ENCODE results near the gene ELP1. TPM values are rescaled to one million over a fixed set of nuclear protein-coding genes. Genes with fewer than 3 reads are reported as not detected.
"Not testable (repeated sequence)": the region's sequence is repeated elsewhere in the genome, so short reads cannot be mapped to it uniquely, and the experiment has no call there.

Gene ELP1
- total RNA-seq, 1 donor from 2014 or later = 32.7 TPM

DNA sequence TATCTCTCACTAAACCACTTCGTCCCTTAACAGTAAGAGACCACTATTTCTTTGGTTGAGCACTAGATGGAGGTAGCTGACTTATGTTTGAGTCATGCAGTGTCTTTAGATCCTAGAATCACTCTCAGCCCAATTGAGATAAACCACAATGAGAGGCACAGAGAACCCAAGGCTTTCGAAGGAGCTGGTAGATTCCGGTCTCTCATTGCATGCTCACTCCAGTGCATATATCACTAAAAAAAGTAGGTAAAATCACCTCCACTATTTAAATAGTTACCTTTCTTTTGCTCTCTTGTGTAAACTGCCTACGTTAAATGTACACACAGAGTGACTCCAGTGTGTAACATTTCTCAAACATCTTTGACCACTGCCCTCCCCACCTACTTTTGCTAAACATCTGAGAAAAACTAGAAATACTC lies 44.3 kb downstream of the ELP1 start:
- Mint-ChIP-seq H3K36me3 (ENCODE audit: low read depth) (peaks cover 64% of the 10 kb centered on the region), H3K27ac (no peak overlapping the region), H3K9me3 (no peaks in the 10 kb centered on the region), H3K4me1 (ENCODE audit: low read depth) (peaks cover 12% of the 10 kb centered on the region), H3K27me3 (ENCODE audit: low read depth) (no peaks in the 10 kb centered on the region), H3K4me3 (ENCODE audit: low read depth) (no peak overlapping the region)
- intact Hi-C loops (cut with micrococcal nuclease) = no loop called here
- no peak for DNase-seq (ENCODE audit: low spot score)

DNA sequence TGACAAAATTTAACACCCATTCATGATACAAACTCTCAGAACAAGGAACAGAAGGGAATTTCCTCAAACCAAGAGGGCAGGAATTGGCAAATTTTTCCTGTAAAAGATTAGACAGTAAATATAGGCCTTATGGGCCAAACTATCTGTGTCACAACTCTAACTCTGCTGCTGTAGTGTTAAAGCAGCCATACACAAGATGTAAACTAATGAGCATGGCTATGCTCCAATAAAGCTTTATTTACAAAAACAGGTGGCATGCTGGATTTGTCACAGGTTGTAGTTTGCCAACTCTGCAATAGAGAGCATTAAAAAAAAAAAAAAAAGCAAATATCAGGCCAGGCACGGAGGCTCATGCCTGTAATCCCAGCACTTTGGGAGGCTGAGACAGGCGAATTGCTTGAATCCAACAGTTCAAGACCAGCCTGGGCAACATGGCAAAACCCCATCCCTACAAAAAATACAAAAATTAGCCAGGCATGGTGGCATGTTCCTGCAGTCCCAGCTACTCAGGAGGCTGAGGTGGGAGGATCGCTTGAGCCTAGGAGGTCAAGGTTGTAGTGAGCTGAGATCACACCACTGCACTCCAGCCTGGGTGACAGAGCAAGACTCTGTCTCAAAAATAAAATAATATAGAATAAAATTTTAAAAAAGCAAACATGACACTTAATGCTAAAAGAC lies 47.2 kb downstream of the ELP1 start:
- Mint-ChIP-seq H3K4me1 (ENCODE audit: low read depth) (peaks cover 12% of the 10 kb centered on the region), H3K36me3 (ENCODE audit: low read depth) (peaks cover 57% of the 10 kb centered on the region)
- DNase-seq (ENCODE audit: low spot score); H3K27ac Mint-ChIP-seq; H3K27me3 Mint-ChIP-seq (ENCODE audit: low read depth); H3K9me3 Mint-ChIP-seq; intact Hi-C loops (cut with micrococcal nuclease); H3K4me3 Mint-ChIP-seq (ENCODE audit: low read depth): not testable (repeated sequence)

DNA sequence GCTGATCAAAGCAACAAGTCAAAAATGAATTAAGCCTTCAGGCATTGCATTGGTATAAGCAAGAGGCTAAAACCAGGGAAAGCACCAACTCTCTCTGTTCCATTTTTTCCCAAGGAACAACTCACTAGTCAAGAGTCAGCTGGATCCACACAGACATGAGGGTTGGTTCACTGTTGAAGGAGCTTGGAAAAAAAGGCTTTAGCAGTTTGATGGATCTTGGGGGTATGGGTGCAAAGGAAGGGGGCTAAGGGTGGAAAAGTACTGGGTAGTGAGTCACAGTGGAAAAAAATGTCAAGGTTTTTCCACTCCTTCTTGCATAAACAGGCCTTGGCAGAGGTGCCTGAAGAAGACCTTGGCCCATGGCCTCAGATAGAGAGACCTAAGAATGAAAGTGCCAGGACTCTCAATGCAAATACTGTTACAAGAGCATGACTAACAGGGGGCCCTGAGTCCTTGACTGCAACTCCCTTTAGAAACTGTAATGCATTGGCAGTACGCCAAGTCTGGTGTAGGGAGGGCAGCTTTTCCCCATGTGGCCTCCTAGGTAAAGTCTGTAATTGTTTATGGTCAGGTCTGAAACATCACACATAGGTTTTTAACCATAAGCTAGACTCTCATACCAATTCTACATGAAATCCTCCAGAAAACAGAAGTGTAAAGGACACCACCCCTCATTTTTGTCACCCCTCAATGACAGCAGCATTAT lies 48.1 kb downstream of the ELP1 start:
- Mint-ChIP-seq H3K4me1 (ENCODE audit: low read depth) (peaks cover 12% of the 10 kb centered on the region), H3K27me3 (ENCODE audit: low read depth) (no peaks in the 10 kb centered on the region), H3K27ac (peak overlapping the region; percentile 53), H3K4me3 (ENCODE audit: low read depth) (no peak overlapping the region), H3K36me3 (ENCODE audit: low read depth) (peaks cover 48% of the 10 kb centered on the region), H3K9me3 (no peaks in the 10 kb centered on the region)
- no peak for DNase-seq (ENCODE audit: low spot score)
- intact Hi-C loops (cut with micrococcal nuclease) = no loop called here

DNA sequence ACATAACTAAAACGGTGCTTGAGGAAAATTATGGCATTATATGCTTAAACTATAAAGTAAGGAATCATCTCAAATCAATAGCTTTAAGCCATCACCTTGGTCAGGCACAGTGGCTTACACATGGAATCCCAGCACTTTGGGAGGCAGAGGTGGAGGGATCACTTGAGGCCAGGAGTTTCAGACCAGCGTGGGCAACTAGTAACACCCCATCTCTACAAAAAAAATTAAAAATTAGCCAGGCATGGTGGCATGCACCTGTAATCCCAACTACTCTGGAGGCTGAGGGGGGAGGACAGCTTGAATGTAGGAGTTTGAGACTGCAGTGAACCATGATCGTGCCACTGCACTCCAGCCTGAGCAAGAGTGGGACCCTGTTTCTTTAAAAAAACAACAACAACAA lies 49.2 kb downstream of the ELP1 start:
- peaks cover 49% of the 10 kb centered on the region for H3K36me3 Mint-ChIP-seq (ENCODE audit: low read depth)
- H3K9me3 Mint-ChIP-seq = no peaks in the 10 kb centered on the region
- H3K4me1 Mint-ChIP-seq (ENCODE audit: low read depth) = peaks cover 12% of the 10 kb centered on the region
- H3K27me3 Mint-ChIP-seq (ENCODE audit: low read depth) = no peaks in the 10 kb centered on the region
- H3K27ac Mint-ChIP-seq = no peak overlapping the region
- intact Hi-C loops (cut with micrococcal nuclease) = no loop called here
- no peak overlapping the region for H3K4me3 Mint-ChIP-seq (ENCODE audit: low read depth)
- no peak for DNase-seq (ENCODE audit: low spot score)

DNA sequence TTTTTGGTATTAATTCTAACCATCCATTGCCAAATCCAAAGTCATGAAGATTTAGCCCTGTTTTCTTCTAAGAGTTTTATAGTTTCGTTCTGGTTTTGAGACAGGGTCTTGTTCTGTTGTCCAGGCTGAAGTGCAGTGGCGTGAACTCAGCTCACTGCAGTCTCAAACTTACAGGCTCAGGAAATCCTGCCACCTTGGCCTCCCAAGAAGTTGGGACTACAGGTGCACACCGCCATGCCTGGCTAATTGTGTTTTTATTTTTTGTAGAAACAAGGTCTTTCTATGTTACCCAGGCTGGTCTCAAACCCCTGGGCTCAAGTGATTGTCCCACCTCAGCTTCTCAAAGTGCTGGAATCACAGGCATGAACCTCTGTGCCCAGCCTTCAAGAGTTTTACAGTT lies 50.8 kb downstream of the ELP1 start:
- peaks cover 56% of the 10 kb centered on the region for H3K36me3 Mint-ChIP-seq (ENCODE audit: low read depth)
- no peaks in the 10 kb centered on the region for H3K27me3 Mint-ChIP-seq (ENCODE audit: low read depth)
- intact Hi-C loops (cut with micrococcal nuclease) = no loop called here
- no peak for DNase-seq (ENCODE audit: low spot score)
- no peak overlapping the region for H3K4me3 Mint-ChIP-seq (ENCODE audit: low read depth)
- no peak overlapping the region for H3K27ac Mint-ChIP-seq
- peaks cover 12% of the 10 kb centered on the region for H3K4me1 Mint-ChIP-seq (ENCODE audit: low read depth)
- no peaks in the 10 kb centered on the region for H3K9me3 Mint-ChIP-seq

DNA sequence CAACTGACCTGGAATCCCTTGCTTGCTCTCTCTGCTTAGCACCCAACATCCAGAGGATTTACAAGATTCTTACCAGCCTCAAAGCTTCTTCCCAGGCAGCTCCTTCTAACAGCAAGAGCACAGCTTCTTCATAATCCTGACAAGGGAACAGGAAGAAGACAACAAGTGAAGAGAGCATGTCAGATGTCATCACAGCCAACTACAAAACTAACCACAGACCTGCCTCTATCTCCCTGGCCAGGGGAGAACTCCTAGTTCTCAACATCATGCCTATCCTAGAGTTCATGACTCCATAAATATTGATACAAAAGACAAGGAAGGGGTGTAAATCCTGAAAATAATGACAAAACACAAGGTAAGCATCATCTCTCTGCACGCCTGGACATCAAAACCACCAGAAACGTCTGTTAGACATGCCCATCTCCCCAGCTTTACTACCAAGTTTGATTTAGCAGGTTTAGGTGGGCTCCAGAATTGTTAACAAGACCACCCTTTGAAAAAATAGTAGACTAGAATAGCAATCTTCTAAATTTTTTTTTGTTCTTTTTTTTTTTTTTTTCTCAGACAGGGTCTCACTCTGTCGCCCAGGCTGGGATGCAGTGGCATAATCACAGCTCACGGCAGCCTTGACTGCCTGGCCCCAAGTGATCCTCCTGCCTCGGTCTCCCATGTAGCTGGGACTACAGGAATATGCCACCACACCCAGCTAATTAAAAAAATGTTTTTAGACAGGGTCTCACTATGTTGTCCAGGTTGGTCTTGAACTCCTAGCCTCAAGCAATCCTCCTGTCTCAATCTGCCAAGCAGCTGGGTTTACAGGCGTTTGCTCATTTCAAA lies 51.7 kb downstream of the ELP1 start:
- peaks cover 12% of the 10 kb centered on the region for H3K4me1 Mint-ChIP-seq (ENCODE audit: low read depth)
- H3K27ac Mint-ChIP-seq = no peak overlapping the region
- no peak overlapping the region for H3K4me3 Mint-ChIP-seq (ENCODE audit: low read depth)
- H3K9me3 Mint-ChIP-seq = no peaks in the 10 kb centered on the region
- peaks cover 60% of the 10 kb centered on the region for H3K36me3 Mint-ChIP-seq (ENCODE audit: low read depth)
- no peaks in the 10 kb centered on the region for H3K27me3 Mint-ChIP-seq (ENCODE audit: low read depth)
- DNase-seq (ENCODE audit: low spot score) = no peak
- intact Hi-C loops (cut with micrococcal nuclease) = no loop called here

DNA sequence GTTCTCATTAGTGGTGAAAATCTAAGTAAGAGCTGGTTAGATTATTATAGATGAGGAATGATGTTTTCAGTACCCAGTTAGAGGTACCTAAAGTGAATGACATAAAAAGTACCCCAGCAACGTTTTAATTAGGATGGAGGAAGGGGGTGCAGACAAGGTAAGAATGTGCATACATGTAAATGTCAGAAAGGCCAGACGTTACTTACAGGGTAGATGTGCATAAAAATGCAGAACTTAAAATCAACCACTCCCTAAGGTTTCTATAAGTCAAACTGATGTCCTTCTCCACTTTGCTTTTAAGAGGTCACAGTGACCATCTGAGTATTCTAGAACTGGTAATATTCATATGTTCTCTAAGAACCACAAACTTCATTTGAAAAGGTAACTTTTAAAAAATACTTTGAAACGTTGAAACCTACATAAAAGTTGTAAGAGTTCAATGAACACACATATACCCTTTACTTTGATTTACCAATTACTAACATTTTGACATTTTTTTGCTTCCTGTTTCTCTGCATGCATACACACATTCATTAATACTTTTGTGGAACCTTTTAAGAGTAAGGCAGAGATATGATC lies 53.1 kb downstream of the ELP1 start:
- no peak overlapping the region for H3K27ac Mint-ChIP-seq
- H3K4me1 Mint-ChIP-seq (ENCODE audit: low read depth) = peaks cover 5% of the 10 kb centered on the region
- no peak overlapping the region for H3K4me3 Mint-ChIP-seq (ENCODE audit: low read depth)
- intact Hi-C loops (cut with micrococcal nuclease) = no loop called here
- no peak for DNase-seq (ENCODE audit: low spot score)
- no peaks in the 10 kb centered on the region for H3K9me3 Mint-ChIP-seq
- peaks cover 56% of the 10 kb centered on the region for H3K36me3 Mint-ChIP-seq (ENCODE audit: low read depth)
- H3K27me3 Mint-ChIP-seq (ENCODE audit: low read depth) = no peaks in the 10 kb centered on the region

DNA sequence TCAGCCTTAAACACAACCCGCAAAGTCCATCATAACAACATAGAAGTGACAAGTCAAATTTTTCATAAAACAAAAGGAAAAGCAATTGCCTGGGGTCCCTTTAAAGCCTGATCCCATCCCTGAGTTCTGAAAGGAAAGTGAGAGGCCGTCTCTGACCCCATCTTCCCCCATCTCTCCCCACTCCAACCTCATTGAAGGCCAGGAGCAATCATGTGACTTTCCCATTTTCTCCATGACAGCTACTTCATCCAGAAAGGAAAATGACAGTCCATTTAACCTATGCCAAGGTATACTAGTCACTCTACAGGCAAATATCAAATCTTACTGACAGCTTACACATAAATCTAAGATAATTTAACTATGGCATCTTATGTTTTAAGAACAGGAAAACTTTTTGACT lies 56.4 kb downstream of the ELP1 start:
- Mint-ChIP-seq H3K27ac (no peak overlapping the region), H3K27me3 (ENCODE audit: low read depth) (no peaks in the 10 kb centered on the region), H3K4me1 (ENCODE audit: low read depth) (peaks cover 8% of the 10 kb centered on the region), H3K36me3 (ENCODE audit: low read depth) (peaks cover 72% of the 10 kb centered on the region), H3K4me3 (ENCODE audit: low read depth) (no peak overlapping the region), H3K9me3 (no peaks in the 10 kb centered on the region)
- DNase-seq (ENCODE audit: low spot score) = no peak
- intact Hi-C loops (cut with micrococcal nuclease) = no loop called here

DNA sequence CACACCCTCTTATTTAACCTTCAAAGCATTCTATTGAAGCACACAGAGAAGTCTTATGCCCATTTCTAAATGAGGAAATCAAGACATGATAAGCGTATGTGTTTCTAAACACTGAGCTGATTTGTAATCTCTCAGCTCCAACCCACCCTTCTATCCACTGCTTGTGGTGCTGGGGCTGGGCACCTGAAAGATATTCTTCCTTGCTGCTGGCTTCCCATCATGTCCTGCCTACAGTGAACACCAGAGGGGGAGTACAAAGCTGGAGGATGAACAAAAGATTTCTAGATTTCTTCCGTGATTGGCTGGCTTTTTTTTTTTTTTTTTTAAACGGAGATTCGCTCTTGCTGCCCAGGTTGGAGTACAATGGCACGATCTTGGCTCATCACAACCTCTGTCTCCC lies 57.5 kb downstream of the ELP1 start:
- intact Hi-C loops (cut with micrococcal nuclease) = no loop called here

DNA sequence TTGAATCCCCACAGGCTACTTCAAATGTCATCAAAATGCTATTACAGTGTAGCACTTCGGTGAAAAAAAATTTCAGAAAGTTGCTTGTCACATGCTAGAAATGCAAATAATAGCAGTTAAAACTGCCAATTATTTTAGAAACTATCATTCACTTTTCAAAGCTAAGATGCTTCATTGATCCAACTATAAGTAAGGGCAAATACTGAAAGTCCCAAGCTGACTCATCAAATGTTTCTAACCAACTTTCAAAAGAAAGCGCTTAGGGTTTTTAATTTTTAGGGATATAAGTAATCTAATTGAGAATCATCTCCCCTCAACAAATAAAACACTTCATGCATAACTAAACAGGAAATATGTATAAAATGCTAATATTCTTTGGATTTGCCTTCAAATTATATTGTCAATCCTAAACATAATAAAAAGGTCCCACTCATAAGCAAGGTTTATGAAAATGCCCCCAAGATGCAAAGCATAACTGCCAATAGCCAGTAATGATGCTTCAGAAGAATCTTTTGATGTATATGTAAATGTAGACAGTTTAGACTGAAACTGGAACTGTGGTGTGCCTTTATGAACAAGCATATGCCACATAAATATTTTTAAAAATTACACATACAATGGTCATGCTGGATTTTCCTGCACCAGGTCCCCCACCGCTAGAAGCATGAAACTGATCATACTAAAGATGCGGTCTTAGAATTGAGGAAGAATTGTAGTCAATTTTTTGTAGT lies 59.7 kb downstream of the ELP1 start:
- peak overlapping the region; percentile 61 for H3K27ac Mint-ChIP-seq
- H3K36me3 Mint-ChIP-seq (ENCODE audit: low read depth) = peaks cover 79% of the 10 kb centered on the region
- no peak overlapping the region for H3K4me3 Mint-ChIP-seq (ENCODE audit: low read depth)

More for the DNA sequence above, 57.5 kb downstream of the ELP1 start:
- no peak for DNase-seq (ENCODE audit: low spot score)
- peaks cover 8% of the 10 kb centered on the region for H3K4me1 Mint-ChIP-seq (ENCODE audit: low read depth)
- no peak overlapping the region for H3K27ac Mint-ChIP-seq
- no peak overlapping the region for H3K4me3 Mint-ChIP-seq (ENCODE audit: low read depth)
- no peaks in the 10 kb centered on the region for H3K27me3 Mint-ChIP-seq (ENCODE audit: low read depth)
- peaks cover 76% of the 10 kb centered on the region for H3K36me3 Mint-ChIP-seq (ENCODE audit: low read depth)
- no peaks in the 10 kb centered on the region for H3K9me3 Mint-ChIP-seq

DNA sequence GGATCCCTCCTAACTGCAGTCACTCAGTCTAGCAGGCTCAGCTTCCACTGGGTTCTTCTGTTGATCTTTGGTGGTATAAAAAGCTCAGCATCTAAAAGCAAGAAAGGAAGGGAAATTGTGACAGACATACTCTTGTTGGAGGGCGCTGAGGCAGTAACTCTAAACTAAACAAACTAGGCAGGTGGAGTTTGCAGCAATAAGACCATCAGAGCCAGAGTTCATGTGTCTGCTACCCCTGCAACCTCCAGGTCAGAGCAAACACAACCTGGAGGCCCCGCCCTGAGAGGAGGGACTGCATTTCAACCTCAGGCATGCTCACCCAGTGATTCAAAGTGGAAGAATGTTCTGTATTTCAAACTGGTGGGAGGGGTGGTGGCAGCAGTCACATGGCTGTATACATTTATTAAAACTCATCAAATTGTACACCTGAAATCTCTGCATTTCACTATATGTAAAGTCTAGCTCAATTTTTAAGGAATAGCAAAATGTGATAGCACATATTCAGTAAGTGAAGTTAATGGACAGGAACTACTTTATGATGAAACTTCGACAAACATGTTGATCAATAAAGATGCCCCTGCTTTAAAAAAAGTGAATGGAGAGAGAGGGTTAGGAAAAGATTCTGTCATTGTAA lies 64.7 kb downstream of the ELP1 start:
- Mint-ChIP-seq H3K27ac (no peak overlapping the region), H3K27me3 (ENCODE audit: low read depth) (no peaks in the 10 kb centered on the region), H3K36me3 (ENCODE audit: low read depth) (peaks cover 58% of the 10 kb centered on the region), H3K4me1 (ENCODE audit: low read depth) (peaks cover under 1% of the 10 kb centered on the region), H3K9me3 (no peaks in the 10 kb centered on the region), H3K4me3 (ENCODE audit: low read depth) (no peak overlapping the region)
- intact Hi-C loops (cut with micrococcal nuclease) = no loop called here
- no peak for DNase-seq (ENCODE audit: low spot score)

More for the DNA sequence above, 59.7 kb downstream of the ELP1 start:
- no peaks in the 10 kb centered on the region for H3K9me3 Mint-ChIP-seq
- peaks cover 8% of the 10 kb centered on the region for H3K4me1 Mint-ChIP-seq (ENCODE audit: low read depth)
- intact Hi-C loops (cut with micrococcal nuclease) = no loop called here
- no peaks in the 10 kb centered on the region for H3K27me3 Mint-ChIP-seq (ENCODE audit: low read depth)
- DNase-seq (ENCODE audit: low spot score) = no peak

DNA sequence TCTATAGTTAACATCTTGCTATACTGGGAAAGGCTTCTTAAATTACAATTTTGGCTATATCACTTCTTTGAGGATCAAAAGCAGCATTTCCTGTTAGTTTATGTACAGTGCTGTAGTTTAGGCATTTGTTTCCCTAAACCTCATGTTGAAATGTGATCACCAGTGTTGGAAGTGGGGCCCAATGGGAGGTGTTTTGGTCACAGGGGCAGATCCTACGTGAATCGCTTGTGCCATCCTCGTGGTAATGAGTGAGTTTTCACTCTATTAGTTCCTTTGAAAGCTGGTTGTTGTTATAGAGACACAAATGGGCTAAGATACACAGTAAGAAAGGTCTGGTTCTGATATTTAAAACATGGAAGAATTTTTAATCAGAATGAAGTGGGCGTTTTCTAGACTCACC lies 66.1 kb downstream of the ELP1 start:
- intact Hi-C loops (cut with micrococcal nuclease) = no loop called here
- no peak for DNase-seq (ENCODE audit: low spot score)
- no peaks in the 10 kb centered on the region for H3K9me3 Mint-ChIP-seq
- H3K4me1 Mint-ChIP-seq (ENCODE audit: low read depth) = no peaks in the 10 kb centered on the region
- H3K36me3 Mint-ChIP-seq (ENCODE audit: low read depth) = peaks cover 46% of the 10 kb centered on the region
- no peak overlapping the region for H3K4me3 Mint-ChIP-seq (ENCODE audit: low read depth)
- H3K27ac Mint-ChIP-seq = no peak overlapping the region
- H3K27me3 Mint-ChIP-seq (ENCODE audit: low read depth) = no peaks in the 10 kb centered on the region

Data from activated T-helper 2 cell treated with anti-CD3 and anti-CD28 coated beads, Interferon-gamma antibody, Interleukin-2, Interleukin-4, amounts not matched to agents 10 μg/mL and 5 μg/mL and 100 μg/mL, durations not matched to agents 14 hours and 24 hours and 36 hours (primary cell).